GM19043 (cell line): Measurements from ENCODE around the gene VWA5B2.
A peak's percentile ranks its signal among the peaks of the same experiment; 100 is the strongest.
"Not testable (repeated sequence)": the region's sequence is repeated elsewhere in the genome, so short reads cannot be mapped to it uniquely, and the experiment has no call there.

Experiments used
- ATAC-seq: cut with Tn5 transposase; IDR thresholded peaks from one replicate; pipeline ENCODE4 v1.9.1; 2021; ENCODE audit warnings: low read depth; ENCODE audit not compliant: unreplicated experiment

The VWA5B2 gene

DNA sequence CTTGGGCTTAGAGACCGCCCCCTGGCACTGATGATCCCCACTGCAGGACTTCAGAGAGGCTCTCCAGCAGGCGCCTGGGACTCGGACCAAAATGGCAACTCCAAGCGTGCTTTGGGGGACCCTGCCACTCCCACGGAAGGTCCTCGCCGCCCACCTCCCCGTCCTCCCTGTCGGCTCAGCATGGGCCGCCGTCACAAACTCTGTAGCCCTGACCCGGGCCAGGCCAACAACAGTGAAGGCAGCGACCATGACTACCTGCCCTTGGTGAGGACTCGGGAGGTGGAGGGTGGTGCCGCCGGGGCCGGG, 11.7 kb downstream of the VWA5B2 start:
- no peak for ATAC-seq

GRCh38 chr3:184241447-184242296, 12.3 kb downstream of the VWA5B2 start:
- no peak for ATAC-seq

DNA sequence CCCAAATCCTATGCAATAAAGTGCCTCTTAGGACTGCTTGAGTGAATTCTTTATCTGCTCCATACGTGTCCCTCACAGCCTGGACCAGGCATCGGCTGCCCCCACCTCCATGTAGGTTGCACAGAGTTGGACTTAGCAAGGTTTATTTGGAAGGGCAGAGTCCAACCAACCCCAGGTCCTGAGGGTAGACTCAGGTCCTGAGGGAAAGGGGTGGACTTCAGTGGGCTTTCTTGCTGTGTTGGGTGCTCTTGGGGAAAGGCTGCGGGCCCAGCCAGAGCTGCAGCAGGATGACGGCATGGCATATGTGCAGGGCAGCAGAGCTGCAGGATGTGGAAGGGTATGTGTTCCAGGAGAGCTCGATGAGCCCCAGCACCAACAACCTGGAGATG, 12.9 kb downstream of the VWA5B2 start:
- no peak for ATAC-seq

- peak; percentile 3 for ATAC-seq
Measured at GRCh38 chr3:184248454-184249411, 19.3 kb downstream of the VWA5B2 start, which contains the start of gene ALG3. TSS of gene ALG3 (minus strand) at chr3:184248962. CDS start at chr3:184248940, 22 bp downstream.

DNA sequence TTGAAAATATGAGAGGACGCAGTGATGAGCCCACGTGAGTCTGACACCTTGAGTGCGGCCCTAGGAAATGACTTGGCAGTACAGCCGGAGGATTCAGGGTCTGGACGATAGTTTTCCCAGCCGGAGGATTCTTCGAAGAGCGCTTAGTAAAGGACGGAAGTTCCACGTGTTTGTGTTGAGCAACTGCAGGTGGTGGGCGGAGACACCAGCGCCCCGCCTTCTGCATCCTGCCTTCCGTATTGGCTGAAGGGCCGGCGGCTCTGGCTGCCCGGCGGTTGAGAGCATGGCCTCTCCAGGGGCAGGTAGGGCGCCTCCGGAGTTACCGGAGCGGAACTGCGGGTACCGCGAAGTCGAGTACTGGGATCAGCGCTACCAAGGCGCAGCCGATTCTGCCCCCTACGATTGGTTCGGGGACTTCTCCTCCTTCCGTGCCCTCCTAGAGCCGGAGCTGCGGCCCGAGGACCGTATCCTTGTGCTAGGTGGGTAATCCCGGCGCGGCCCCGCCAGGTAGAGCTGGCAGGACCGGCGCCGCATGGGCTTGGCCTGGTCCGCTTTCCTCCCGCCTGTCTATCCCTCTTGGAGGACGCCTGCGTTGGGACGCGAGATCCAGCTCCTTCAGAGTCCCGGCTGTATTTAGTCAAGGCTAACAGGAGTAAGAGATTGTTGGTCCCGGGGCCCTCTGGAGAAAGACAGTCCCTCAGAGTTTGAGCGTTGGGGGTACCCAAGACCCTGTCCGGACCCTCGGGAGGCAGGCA, 20.2 kb downstream of the VWA5B2 start, which contains the start of gene EEF1AKMT4:
Gene EEF1AKMT4 (plus strand): TSS at position 261 of the 755 bp plus-strand sequence. CDS start 23 bp downstream, at position 284.
- ATAC-seq, result peak; percentile 87

DNA sequence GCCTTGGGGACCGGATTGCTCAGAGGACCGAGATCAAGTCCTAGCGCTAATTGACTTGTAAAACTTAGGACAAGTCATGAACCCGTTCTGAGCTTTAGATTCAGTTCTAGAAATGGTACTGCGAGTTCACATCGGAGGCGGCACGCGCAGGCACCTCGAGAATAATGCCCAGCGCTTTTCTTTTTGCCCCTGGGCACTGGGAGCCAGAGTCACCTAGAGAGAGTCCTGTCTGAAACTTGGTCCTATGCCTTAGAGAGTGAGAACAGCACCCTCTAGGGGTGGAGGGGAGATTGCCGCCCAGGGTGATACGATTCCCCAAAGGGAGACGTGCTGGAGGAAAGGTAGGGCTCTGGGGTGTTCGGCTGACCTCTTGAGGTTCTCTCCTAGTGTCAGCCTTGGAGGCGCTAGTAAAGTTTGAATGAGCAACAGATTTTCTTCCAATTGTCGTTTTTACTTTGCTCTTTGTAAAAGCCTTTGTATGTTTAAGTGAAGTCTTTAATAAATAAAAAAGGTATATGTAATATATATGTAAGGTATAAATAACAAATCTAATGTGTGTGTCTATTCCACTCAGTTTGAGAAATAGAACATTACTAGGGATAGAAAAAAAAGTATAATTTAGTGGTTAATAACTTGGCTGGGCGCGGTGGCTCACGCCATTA, 20.9 kb downstream of the VWA5B2 start:
- peak; percentile 72 for ATAC-seq

- no peak for ATAC-seq
Measured at GRCh38 chr3:184255291-184256039, 26.1 kb downstream of the VWA5B2 start.

- ATAC-seq, result no peak
Measured at GRCh38 chr3:184257083-184257915, 27.9 kb downstream of the VWA5B2 start.

DNA sequence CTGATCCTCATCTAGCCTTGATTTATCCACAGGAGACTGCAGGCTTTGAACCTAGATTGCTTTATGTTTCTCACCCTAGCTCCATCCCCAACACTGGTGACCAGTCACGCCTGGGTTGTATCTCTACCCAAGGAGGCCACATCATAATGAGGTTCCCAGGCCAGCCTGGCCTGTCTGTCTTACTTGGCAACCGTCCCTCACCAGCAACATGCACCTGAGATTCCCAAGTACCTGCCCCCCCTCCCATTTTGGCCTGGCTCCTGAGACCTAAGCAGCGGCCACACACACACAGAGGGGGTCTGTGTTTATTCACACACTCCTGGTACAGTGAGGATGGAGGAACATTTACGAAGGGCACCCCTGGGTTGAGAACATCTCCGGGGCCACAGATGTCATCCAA, 29.5 kb downstream of the VWA5B2 start:
- no peak for ATAC-seq

DNA sequence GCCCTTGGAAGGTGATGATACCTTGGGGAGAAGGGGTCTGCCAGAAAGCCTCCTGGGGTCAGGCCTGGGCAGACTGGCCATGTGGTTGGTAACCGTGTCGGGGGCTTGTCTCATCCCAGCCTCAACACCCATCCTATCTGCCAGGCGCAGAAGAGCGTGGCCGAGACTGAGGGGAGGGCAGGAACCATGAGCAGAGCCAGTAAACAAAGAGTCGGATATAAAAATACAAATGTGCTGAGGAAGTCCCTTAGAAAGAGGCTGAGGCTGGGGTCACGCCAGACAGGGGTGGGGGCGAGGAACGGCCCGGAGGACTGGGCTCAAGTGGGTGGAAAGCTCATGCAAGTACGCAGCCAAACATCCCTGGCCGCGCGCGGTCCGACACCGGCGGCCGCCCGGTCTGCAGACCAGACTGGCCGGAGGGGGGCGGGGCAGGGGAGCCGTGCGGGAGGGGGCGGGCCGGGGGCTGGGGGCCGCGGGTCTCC, 30.1 kb downstream of the VWA5B2 start:
- ATAC-seq, result no peak

GRCh38 chr3:184259878-184260723, 30.7 kb downstream of the VWA5B2 start:
- no peak for ATAC-seq

DNA sequence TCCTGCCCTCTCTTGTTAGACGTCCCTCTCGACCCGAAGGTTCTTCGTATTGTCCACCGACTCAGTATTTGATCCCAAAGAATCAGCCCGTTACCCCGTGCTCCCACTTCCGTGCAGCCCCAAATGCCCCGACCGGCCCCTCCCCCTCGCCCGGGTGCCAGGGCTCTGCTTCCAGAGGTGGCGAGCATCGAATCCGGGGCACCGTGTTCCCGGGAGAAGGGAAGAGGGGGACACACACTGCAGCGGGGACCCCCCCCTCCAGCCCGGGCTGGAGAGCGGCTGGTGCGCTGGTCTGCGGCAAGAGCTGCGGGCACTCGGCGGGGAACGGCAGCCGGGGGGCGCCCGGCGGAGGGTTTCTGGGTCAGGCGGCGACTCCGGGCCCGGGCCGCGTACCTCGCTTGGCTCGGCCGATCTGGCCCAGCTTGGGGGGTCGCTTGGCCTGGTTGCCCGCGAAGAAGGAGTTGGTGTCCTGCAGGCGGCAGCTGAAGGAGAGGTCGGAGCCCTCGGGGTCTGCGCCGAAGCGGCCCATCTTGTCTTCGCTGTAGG, 31.4 kb downstream of the VWA5B2 start:
- no peak for ATAC-seq

GRCh38 chr3:184261270-184261853, 32.0 kb downstream of the VWA5B2 start, which contains the start of gene CAMK2N2:
TSS of gene CAMK2N2 (minus strand) at chr3:184261553. CDS start at chr3:184261285, 268 bp downstream.
- no peak for ATAC-seq

- ATAC-seq, result no peak
Measured at GRCh38 chr3:184261854-184262763, 32.7 kb downstream of the VWA5B2 start.

GRCh38 chr3:184262764-184263179, 33.4 kb downstream of the VWA5B2 start:
- no peak for ATAC-seq

- not testable (repeated sequence) for ATAC-seq
Measured at GRCh38 chr3:184267249-184267648, 37.9 kb downstream of the VWA5B2 start.
